ENCODE data around the gene BIRC2. TPM values are rescaled to one million over a fixed set of nuclear protein-coding genes. Genes with fewer than 3 reads are reported as not detected.

Gene BIRC2
- total RNA-seq, 4 donors from 2014 or later = 43.9 to 152 (median 72.9) TPM

DNA sequence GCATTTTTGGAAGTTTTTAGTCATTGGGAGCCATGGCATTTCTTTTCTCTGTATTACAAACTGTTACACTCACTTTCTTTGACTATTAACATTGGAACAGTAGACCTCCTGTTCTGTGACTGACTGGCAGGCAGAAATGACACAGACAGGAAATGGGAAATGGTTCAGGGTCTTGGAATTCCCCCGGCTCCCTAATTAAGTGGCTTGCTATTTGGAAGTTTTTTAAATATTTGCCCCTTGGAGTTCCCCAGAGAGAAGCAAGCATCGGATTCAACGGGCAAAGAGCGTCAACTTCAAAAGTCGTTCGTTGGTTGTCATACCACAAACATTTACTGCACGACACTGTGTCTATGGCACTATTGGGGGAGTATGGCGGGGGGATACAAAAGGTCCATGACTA is 1.1 kb upstream of the BIRC2 start:
- DNase-seq = no peak
- Histone ChIP-seq H3K4me1 (peaks cover 12 to 17% of the 10 kb centered on the region in 2 donors), H3K9me3 (no peaks in the 10 kb centered on the region), H3K4me3 (replicated peaks in 1 of 3) (no peak overlapping the region), H3K36me3 (no peaks in the 10 kb centered on the region), H3K27me3 (no peaks in the 10 kb centered on the region), H3K27ac (peak overlapping the region in 2 of 3 donors; percentile 99)
- no peak for TF ChIP-seq POLR2A (IDR thresholded peaks at IDR 0.05)
- TF ChIP-seq, protein P1, sequence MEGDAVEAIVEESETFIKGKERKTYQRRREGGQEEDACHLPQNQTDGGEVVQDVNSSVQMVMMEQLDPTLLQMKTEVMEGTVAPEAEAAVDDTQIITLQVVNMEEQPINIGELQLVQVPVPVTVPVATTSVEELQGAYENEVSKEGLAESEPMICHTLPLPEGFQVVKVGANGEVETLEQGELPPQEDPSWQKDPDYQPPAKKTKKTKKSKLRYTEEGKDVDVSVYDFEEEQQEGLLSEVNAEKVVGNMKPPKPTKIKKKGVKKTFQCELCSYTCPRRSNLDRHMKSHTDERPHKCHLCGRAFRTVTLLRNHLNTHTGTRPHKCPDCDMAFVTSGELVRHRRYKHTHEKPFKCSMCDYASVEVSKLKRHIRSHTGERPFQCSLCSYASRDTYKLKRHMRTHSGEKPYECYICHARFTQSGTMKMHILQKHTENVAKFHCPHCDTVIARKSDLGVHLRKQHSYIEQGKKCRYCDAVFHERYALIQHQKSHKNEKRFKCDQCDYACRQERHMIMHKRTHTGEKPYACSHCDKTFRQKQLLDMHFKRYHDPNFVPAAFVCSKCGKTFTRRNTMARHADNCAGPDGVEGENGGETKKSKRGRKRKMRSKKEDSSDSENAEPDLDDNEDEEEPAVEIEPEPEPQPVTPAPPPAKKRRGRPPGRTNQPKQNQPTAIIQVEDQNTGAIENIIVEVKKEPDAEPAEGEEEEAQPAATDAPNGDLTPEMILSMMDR (IDR thresholded peaks at IDR 0.05) = no peak
- intact Hi-C loops (cut with DNase I) = loop anchor here (10.0 kb wide), 2 partner anchors 49 to 319 kb away; no protein-coding TSS in a partner anchor
- WGBS, 2 donors = 31 to 52% methylated on average over 8 of the region's 8 CpGs

DNA sequence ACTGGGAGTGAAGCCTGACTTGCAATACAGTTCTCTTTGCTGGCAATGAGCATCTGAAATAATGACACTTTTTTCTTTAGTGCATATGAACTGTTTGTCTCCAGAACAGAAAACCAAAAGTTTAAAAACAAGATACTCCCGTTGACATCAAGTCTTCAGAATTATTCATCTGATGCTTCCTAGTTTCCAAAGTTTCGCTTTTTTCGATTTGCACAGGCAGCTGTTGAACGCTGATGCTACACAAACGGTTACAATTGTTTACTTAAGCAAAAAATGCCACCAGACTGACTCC is 612 bp upstream of the BIRC2 start:
- no peak for TF ChIP-seq POLR2A (IDR thresholded peaks at IDR 0.05)
- TF ChIP-seq, protein P1 (IDR thresholded peaks at IDR 0.05) = no peak

DNA sequence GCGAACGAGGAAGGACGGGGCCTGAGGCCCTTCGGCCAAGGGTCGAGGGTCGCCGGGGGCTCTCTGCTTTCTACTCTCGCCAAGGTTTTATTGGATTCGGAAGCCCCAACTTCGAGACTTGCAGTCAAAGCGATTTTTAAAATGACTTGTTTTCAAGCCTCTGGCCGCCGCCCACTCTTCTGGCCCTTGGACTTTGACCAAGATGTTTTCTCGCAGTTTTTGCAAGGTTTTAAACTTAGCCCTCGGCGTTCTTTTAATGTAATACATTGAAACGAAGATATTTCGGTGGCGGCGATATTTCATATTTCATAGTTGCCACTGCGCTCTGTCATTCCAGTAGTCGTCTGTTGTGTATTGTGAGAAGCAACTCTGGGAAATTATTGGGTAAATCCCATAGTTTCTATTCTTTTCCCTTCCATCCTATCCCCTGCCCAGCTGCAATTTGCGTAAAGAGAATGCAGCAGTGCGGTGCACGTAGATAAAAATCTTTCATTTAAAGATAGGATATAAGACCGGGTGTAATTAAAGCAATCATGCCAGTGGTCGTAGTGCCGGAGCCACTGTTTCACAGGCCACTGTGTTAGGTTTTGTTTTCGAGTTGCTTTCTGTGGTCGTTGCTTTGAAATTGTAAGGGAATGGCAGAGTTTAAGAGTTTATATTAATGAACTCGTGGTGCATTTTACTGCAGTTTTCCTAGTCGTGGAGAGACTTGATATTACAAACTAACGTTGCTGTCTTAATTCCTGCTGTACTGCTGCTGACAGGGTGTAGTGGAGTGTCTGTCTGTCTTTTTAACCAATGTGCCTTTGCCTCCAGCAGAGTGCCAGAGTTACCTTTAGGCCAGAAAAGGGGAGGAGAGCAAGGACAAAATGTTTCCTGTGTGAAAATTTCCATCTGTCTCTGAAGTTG is 702 bp downstream of the BIRC2 start:
- peak overlapping the region; percentile 21 to 76 (median 64) for H3K4me3 ChIP-seq (replicated peaks in 1 of 3)
- H3K4me1 ChIP-seq = peaks cover 12 to 20% of the 10 kb centered on the region in 2 donors
- H3K9me3 ChIP-seq = no peaks in the 10 kb centered on the region
- no peaks in the 10 kb centered on the region for H3K36me3 ChIP-seq
- intact Hi-C loops (cut with DNase I) = loop anchor here (10.0 kb wide), 2 partner anchors 47 to 317 kb away; no protein-coding TSS in a partner anchor
- TF ChIP-seq POLR2A (IDR thresholded peaks at IDR 0.05) = peak in 1 of 2 donors; percentile 60
- TF ChIP-seq, protein P1 (IDR thresholded peaks at IDR 0.05) = no peak
- no peaks in the 10 kb centered on the region for H3K27me3 ChIP-seq
- peak; percentile 38 to 47 for DNase-seq
- H3K27ac ChIP-seq = peak overlapping the region; percentile 99
- 0% methylated on average over 28 to 33 of the region's 33 CpGs for WGBS, 2 donors

More for the DNA sequence above, 612 bp upstream of the BIRC2 start:
- WGBS, 2 donors = 1% methylated on average over 5 of the region's 5 CpGs
- H3K9me3 ChIP-seq = no peaks in the 10 kb centered on the region
- peak overlapping the region; percentile 21 to 76 (median 64) for H3K4me3 ChIP-seq (replicated peaks in 1 of 3)
- intact Hi-C loops (cut with DNase I) = loop anchor here (10.0 kb wide), 2 partner anchors 48 to 318 kb away; no protein-coding TSS in a partner anchor
- no peaks in the 10 kb centered on the region for H3K27me3 ChIP-seq
- peaks cover 12 to 20% of the 10 kb centered on the region in 2 donors for H3K4me1 ChIP-seq
- peak overlapping the region; percentile 99 for H3K27ac ChIP-seq
- no peak for DNase-seq
- no peaks in the 10 kb centered on the region for H3K36me3 ChIP-seq

DNA sequence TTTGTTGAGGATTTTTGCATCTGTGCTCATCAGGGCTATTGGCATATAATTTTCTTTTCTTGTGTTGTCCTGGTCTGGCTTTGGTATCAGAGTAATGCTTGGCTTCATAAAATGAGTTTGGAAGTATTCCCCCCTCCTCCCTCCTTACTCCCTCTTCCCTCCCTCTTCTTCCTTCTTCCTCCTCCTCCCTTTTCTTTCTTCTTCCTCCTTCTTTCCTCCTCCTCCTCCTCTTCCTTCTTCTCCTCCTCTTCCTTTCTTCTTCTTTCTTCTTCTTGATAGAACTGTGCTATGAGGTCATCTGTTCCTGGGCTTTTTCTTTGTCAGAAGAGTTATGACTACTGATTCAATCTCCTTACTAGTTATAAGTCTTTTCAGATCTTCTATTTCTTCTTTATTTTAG is 10.1 kb downstream of the BIRC2 start:
- DNase-seq = no peak
- Histone ChIP-seq H3K9me3 (no peaks in the 10 kb centered on the region), H3K4me3 (replicated peaks in 1 of 3) (no peak overlapping the region), H3K27me3 (no peaks in the 10 kb centered on the region), H3K27ac (no peak overlapping the region), H3K36me3 (peaks cover 13 to 17% of the 10 kb centered on the region in 2 donors), H3K4me1 (no peaks in the 10 kb centered on the region)
- TF ChIP-seq, protein P1 (IDR thresholded peaks at IDR 0.05) = no peak
- no peak for TF ChIP-seq POLR2A (IDR thresholded peaks at IDR 0.05)
- intact Hi-C loops (cut with DNase I) = no loop called here

DNA sequence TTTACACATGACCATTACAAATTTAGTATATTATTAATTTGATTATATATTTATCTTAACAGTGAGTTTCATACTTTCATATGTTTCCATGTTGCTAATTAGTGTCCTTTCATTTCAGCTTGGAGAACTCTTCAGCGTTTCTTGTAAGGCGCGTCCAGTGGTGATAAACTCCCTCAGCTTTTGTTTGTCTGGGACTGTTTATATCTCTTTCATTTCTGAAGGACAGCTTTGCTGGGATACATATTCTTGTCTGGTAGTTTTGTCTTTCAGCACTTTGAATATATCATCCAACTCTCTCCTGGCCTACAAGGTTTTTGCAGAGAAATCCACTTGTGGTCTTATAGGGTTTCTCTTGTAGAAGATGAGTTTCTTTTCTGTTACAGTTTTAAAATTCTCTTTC is 12.4 kb downstream of the BIRC2 start:
- 66 to 80% methylated on average over 3 of the region's 3 CpGs for WGBS, 2 donors
- intact Hi-C loops (cut with DNase I) = no loop called here
- Histone ChIP-seq H3K27me3 (no peaks in the 10 kb centered on the region), H3K4me1 (no peaks in the 10 kb centered on the region), H3K9me3 (no peaks in the 10 kb centered on the region), H3K36me3 (peaks cover 13 to 23% of the 10 kb centered on the region in 2 donors), H3K27ac (no peak overlapping the region), H3K4me3 (replicated peaks in 1 of 3) (no peak overlapping the region)
- no peak for DNase-seq
- no peak for TF ChIP-seq POLR2A (IDR thresholded peaks at IDR 0.05)
- TF ChIP-seq, protein P1 (IDR thresholded peaks at IDR 0.05) = no peak
